Measurements from ENCODE around the gene CLMN.

DNA sequence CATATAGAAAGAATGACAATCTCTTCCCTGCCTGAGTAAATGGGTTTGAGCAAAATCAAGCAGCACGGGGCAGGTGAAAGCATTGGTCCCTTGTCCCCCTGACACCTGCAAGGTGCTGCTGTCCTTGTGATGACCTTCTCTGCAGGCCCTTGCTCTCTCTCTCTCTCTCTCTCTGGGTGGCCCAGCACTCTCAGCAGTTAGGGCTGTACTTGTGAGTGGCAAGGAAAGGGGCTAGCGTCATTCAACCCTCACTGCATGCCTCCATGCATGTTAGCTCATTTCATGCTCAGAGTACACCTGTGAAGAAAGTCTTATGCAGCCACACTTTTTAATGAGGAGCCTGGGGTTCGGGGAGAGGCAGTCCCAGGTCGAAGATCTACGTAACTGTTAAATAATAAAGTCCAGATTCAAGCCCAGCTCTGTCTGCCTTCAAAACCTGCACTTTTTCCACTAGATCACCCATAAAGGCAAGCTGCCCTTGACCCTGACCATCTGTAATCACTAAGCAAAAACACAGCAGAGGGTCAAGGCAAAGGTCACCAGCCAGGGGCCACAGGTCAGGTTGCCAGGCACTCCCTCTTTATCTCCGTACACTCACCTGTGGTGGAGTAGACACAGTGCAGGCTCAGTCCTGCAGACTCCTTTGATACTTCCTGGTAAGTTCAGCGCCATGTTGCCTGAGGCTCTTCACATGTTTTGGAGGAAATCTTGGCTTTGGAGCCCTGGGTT, 44.9 kb upstream of the CLMN start:
- TF ChIP-seq POLR2A (IDR thresholded peaks at IDR 0.05; ENCODE audit: low read depth, low read length) (no peak), TAF1 (IDR thresholded peaks at IDR 0.05; ENCODE audit: low read depth, low read length) (no peak)

All from GM12891 (cell line).